OCI-LY3 (cell line): ENCODE measurements around the gene FRK.
"Not testable (repeated sequence)": the region's sequence is repeated elsewhere in the genome, so short reads cannot be mapped to it uniquely, and the experiment has no call there.

Experiments
- H2AFZ ChIP-seq: fragments of 200-600, 300-600 bp; shearing (Covaris generic); 2 replicates; pipeline ENCODE4 v1.6.0; 2014; ENCODE audit warnings: antibody characterized with exemption, low read depth, low read length
- H3K27ac ChIP-seq: fragments of 200-600, 300-600 bp; sonication (generic); 2 replicates; pipeline ENCODE4 v1.5.1; 2014; ENCODE audit warnings: mild to moderate bottlenecking, low read length, moderate library complexity, mixed read lengths
- H3K27me3 ChIP-seq: fragments of 200-600, 300-600 bp; sonication (generic); 2 replicates; pipeline ENCODE4 v1.6.1; 2014; ENCODE audit warnings: low read depth, low read length, mixed read lengths
- H3K36me3 ChIP-seq: fragments of 200-600, 300-600 bp; sonication (generic); replicated peaks from 2 replicates; pipeline ENCODE3; 2014; ENCODE audit warnings: low read depth, low read length, mixed read lengths
- H3K4me1 ChIP-seq: fragments of 300-600, 200-600 bp; sonication (generic); 2 replicates; pipeline ENCODE4 v1.6.1; 2014; ENCODE audit warnings: low read length, mixed read lengths
- H3K4me2 ChIP-seq: fragments of 200-600, 300-600 bp; sonication (generic); 2 replicates; pipeline ENCODE4 v1.6.1; 2014; ENCODE audit warnings: low read length, mixed read lengths
- H3K4me3 ChIP-seq: fragments of 300-600, 200-600 bp; sonication (generic); 2 replicates; pipeline ENCODE4 v1.5.1; 2014; ENCODE audit warnings: antibody characterized with exemption, mild to moderate bottlenecking, low read length, moderate library complexity
- H3K79me2 ChIP-seq: fragments of 300-600, 200-600 bp; shearing (Covaris generic); 2 replicates; pipeline ENCODE4 v1.6.1; 2014; ENCODE audit warnings: mild to moderate bottlenecking, low read length, mixed read lengths
- H3K9ac ChIP-seq: fragments of 300-600, 200-600 bp; shearing (Covaris generic); 2 replicates; pipeline ENCODE4 v1.6.0; 2014; ENCODE audit warnings: mild to moderate bottlenecking, low read length, moderate library complexity
- H3K9me3 ChIP-seq: fragments of 200-600, 300-600 bp; shearing (Covaris generic); 2 replicates; pipeline ENCODE4 v1.6.1; 2014; ENCODE audit warnings: low read length, mixed read lengths; ENCODE audit not compliant: insufficient read depth
- H4K20me1 ChIP-seq: fragments of 200-600, 300-600 bp; sonication (generic); 2 replicates; pipeline ENCODE4 v1.6.1; 2016; ENCODE audit warnings: low read length, mixed read lengths; ENCODE audit not compliant: insufficient read depth
- CTCF ChIP-seq: fragments of 200-600, 300-600 bp; sonication (generic); IDR thresholded peaks from 2 replicates; pipeline ENCODE4 v1.5.1; 2014; ENCODE audit warnings: antibody characterized with exemption, low read length, low read depth
- EZH2phosphoT487 ChIP-seq: fragments of 200-600 bp; shearing (Covaris generic); IDR thresholded peaks from 2 replicates; pipeline ENCODE4 v1.6.1; 2018; ENCODE audit warnings: antibody characterized with exemption, mixed run types, low read depth

The FRK gene

GRCh38 chr6:115891111-115891669 lies 169.5 kb downstream of the FRK start:
- Histone ChIP-seq H3K27me3 (no peaks in the 10 kb centered on the region), H3K4me3 (no peak overlapping the region), H4K20me1 (no peaks in the 10 kb centered on the region), H3K27ac (peak overlapping the region; percentile 43), H2AFZ (no peak overlapping the region), H3K36me3 (no peaks in the 10 kb centered on the region), H3K9ac (no peak overlapping the region), H3K9me3 (no peaks in the 10 kb centered on the region), H3K4me2 (peak overlapping the region; percentile 48), H3K79me2 (no peaks in the 10 kb centered on the region), H3K4me1 (peaks cover 28% of the 10 kb centered on the region)
- no peak for TF ChIP-seq CTCF
- TF ChIP-seq EZH2phosphoT487, result no peak

DNA sequence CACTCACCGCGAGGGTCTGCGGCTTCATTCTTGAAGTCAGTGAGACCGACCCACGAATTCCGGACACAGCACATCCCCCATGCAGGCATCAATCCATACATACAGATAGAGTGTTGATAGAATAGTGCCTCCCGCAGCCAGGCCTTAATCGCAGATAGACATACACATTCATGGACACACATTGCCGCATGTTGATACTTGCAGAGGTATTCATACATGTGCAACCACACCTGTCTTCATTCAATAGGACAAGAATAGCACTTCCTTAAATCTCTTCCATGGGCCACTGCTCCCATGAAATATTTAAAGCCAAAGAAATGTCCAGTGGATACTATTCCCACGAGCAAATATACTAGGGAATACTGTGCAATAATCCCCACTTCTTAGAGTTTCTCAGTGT lies 170.5 kb downstream of the FRK start:
- H3K9ac ChIP-seq, result no peak overlapping the region
- TF ChIP-seq EZH2phosphoT487, result no peak
- no peak for TF ChIP-seq CTCF
- H4K20me1 ChIP-seq, result no peaks in the 10 kb centered on the region
- H3K27me3 ChIP-seq, result no peaks in the 10 kb centered on the region
- no peaks in the 10 kb centered on the region for H3K36me3 ChIP-seq
- H3K4me2 ChIP-seq, result no peak overlapping the region
- H3K4me3 ChIP-seq, result no peak overlapping the region
- no peak overlapping the region for H3K27ac ChIP-seq
- peaks cover 28% of the 10 kb centered on the region for H3K4me1 ChIP-seq
- H3K79me2 ChIP-seq, result no peaks in the 10 kb centered on the region
- H2AFZ ChIP-seq, result no peak overlapping the region
- H3K9me3 ChIP-seq, result no peaks in the 10 kb centered on the region

DNA sequence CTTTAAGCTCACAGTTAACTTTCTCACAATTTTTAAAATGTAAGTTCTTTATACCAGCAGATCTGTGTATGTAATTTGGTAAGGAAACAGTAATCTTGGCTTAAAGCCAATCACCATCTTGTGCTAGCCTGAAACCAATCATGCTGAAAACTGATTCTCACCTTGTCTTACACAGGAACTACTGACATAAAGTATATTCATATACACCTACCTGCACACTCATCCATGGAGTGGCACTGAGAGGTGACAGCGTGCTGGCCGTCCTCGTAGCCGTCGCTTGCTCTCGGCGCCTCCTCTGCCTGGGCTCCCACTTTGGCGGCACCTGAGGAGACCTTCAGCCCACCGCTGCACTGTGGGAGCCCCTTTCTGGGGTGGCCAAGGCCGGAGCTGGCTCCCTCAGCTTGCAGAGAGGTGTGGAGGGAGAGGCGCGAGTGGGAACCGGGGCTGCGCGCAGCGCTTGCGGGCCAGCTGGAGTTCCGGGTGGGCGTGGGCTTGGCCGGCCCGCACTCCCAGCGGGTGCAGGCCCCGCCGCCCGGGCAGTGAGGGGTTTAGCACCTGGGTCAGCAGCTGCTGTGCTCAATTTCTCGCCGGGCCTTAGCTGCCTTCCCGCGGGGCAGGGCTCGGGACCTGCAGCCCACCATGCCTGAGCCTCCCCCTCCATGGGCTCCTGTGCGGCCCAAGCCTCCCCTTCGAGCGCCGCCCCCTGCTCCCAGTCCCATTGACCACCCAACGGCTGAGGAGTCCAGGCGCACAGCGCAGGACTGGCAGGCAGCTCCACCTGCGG lies 171.8 kb downstream of the FRK start:
- H3K27ac ChIP-seq, result not testable (repeated sequence)

DNA sequence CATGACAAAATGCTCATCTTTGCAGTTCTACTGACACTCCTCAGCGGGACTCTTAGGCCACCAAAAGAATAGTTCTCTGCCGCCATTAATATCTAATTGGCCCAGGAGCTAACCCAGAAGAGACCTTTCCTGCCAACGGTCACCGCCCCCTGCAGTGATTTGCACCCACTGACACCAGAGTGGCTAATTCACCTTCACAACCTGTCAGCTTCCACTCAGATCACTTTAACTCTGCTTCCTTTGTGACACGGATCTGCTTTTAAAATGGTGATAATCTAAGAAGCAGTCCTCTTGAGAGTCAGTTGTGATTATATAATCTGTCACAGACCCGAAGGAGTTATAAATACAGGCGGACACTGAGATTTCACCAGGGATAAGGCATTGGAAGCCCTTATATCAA lies 172.8 kb downstream of the FRK start:
- H3K27ac ChIP-seq, result no peak overlapping the region
- H3K4me3 ChIP-seq, result no peak overlapping the region
- H3K4me2 ChIP-seq, result no peak overlapping the region
- no peaks in the 10 kb centered on the region for H4K20me1 ChIP-seq
- no peaks in the 10 kb centered on the region for H3K27me3 ChIP-seq
- no peaks in the 10 kb centered on the region for H3K36me3 ChIP-seq
- H3K4me1 ChIP-seq, result peaks cover 25% of the 10 kb centered on the region
- H3K9ac ChIP-seq, result no peak overlapping the region
- no peaks in the 10 kb centered on the region for H3K9me3 ChIP-seq
- TF ChIP-seq EZH2phosphoT487 (no peak), CTCF (no peak)
- H3K79me2 ChIP-seq, result no peaks in the 10 kb centered on the region
- no peak overlapping the region for H2AFZ ChIP-seq

More for the DNA sequence above, 171.8 kb downstream of the FRK start:
- H3K4me2 ChIP-seq, H4K20me1 ChIP-seq, H3K4me3 ChIP-seq, H3K79me2 ChIP-seq, H3K9ac ChIP-seq, H3K9me3 ChIP-seq, H3K27me3 ChIP-seq, H3K36me3 ChIP-seq, H2AFZ ChIP-seq: not testable (repeated sequence)
- H3K4me1 ChIP-seq, result peaks cover 25% of the 10 kb centered on the region
